T-helper 22 cell (primary cell): ENCODE measurements around the gene RASSF4.
"Not testable (repeated sequence)": the region's sequence is repeated elsewhere in the genome, so short reads cannot be mapped to it uniquely, and the experiment has no call there.

Experiments used
- DNase-seq: peaks from one replicate; pipeline ENCODE4 v3.0.0-alpha.2; 2020; ENCODE audit warnings: low read depth

RASSF4 gene

DNA sequence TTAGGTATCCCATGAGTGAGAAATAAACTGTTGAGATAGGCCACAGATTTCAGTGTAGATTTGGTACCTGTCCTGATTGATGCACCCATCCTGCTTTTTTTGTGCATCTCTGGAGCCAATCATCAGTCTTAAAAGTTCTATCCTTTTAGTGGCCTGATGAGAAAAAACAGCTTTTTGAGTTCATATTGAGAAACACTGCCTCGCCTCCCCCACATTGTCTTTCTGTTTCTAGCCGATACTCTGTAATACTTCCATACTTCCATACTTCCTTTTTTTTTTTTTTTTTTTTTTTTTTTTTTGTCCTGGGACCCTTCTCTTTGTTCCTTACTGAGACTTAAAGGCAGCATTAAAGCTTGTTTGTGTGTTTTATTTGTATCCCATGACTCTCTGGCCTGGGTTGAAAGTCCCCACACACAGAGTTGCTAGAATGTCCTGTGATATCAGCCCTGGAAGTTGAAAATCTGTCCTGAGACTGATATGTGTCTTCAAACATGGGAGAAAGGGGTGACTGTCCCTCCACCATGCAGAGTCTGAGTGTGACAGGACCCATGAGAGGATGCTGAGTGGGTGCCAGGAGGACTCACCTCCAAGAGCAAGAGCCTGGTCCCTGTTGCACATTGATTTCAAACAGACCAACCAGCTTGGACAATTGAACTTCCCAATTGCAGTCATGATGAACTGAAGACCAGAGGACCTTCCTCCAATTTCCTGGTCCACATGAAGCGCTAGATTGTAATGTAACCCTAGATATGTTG lies 46.9 kb downstream of the RASSF4 start:
- no peak for DNase-seq

DNA sequence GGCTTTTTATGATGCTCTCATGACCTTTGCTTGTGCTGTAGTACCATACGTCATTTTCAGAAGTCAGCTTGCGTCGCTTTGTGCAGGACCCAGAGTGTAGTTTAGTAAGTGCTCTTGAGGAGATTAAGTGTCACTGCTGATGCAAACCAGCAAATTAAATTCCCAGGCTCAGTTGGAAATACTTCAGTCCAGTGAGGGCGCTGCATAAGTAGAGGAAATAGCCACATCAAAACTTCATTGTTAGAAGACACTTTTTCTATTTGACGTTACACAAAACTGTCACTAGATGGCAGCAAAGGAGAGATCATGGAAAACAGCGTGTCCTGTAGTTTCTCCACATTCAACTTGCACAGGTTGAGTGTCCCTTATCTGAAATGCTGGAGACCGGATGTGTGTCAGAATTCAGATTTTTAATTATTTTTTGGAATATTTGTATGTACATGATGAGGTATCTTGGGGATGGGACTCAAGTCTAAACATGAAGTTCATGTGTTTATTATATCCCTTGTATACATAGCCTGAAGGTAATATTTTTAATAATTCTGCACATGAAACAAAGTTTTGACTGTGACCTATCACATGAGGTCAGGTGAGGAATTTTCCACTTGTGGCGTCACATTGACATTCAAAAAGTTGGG lies 49.0 kb downstream of the RASSF4 start:
- no peak for DNase-seq

DNA sequence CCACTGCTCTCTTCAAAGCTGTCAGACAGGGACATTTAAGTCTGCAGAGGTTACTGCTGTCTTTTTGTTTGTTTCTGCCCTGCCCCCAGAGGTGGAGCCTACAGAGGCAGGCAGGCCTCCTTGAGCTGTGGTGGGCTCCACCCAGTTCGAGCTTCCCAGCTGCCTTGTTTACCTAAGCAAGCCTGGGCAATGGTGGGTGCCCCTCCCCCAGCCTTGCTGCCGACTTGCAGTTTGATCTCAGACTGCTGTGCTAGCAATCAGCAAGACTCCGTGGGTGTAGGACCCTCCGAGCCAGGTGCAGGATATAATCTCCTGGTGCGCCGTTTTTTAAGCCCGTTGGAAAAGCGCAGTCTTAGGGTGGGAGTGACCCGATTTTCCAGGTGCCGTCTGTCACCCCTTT lies 55.0 kb downstream of the RASSF4 start:
- not testable (repeated sequence) for DNase-seq

DNA sequence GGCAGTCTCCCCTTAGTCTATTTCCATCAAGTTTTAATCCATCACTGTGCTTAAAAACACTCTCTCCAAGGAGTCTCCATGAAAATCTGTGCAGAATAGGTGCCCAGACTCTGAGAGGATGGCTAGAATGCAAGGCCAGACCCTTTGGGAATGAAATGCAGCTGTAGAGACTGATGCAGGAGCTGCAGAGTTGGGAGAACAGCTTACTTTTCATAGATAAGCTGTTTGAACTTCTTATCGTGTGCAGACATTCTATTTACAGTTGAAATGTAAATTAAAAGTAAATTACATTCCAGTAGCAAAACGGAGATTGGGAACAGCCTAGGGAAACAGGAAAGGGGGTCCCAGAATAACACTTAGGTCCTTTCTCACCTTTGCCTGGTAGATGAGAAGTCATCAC lies 56.0 kb downstream of the RASSF4 start:
- DNase-seq: no peak

DNA sequence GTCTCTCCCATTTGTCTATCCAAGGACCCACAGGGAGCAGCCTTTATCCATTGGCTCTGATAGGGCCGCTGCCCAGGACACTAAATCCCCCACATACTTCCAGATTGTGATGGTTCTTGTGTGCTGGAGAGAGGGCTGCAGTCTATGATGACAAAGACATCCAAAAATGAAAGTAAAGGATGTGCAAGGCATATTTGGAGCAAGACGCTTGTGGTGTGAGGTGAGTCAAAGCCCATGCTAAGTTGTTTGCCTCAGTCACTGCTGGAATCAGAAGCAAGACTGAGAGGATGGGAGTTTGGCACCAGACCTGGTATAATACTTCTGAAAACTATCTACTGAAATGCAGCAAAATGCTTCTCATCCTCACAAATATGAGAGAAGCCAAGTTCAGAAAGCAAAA lies 63.8 kb downstream of the RASSF4 start:
- no peak for DNase-seq

DNA sequence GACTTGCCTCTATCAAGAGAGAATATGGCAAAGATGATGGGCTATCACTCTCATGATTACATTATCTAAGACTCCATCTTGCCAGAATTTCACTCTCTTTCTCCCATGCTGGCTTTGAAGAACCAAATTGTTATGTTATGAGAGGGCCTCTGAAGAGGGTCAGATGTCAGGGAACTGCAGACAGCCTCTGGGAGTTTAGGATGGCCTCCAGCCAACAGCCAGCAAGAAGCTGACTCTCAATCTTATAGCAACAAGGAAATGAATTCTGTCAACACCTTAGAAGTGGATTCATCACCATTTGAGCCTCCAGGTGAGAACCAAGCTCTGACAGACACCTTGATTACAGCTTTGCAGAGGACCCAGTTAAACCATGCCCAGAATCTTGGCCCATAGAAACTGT lies 74.7 kb downstream of the RASSF4 start:
- DNase-seq: no peak

DNA sequence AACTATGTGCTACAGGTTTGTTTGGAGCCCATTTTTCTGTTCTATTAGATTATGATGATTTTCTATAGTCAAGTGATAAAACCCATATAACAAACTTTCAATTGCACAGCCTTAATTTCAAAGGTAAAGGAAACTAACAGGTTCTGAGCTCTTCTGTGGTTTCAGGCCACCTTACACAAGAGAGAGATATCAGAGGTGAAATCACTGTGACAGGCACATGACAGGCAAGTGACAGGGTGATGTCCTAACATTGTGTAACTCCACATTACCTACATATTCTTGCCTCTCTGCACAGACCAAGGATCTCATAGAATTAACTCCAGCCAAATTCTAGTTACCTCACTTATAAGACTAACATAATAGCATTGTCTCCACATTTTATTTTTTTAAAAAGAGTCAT lies 76.1 kb downstream of the RASSF4 start:
- no peak for DNase-seq

DNA sequence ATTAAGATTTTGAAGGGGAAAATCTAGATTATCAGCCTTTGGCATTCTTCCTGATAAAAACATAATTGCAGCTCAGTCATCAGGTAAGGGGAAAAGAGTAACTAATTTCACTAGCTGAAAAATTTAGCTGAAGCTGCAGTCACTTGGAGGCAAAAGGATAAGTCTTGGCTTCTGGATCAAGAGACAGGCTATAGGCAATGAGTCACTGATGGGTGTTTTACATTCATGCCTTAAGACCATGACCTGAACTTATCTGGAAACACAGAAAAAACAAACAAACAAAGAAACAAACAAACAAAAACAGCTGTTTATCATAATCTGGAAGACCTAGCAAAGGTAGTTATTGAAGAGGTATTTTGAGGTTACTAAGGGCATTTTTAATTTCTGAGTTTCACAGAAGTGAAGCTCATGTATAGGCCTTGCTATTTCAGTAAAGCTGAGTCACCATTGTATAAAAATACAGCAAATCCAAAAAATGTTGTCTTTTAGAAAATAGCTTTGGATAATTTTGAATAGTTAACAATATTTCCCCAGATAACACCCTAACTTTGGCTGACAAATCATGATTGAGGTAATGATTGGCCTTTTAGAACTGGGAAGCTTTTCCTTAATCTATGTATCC lies 81.4 kb downstream of the RASSF4 start:
- no peak for DNase-seq

DNA sequence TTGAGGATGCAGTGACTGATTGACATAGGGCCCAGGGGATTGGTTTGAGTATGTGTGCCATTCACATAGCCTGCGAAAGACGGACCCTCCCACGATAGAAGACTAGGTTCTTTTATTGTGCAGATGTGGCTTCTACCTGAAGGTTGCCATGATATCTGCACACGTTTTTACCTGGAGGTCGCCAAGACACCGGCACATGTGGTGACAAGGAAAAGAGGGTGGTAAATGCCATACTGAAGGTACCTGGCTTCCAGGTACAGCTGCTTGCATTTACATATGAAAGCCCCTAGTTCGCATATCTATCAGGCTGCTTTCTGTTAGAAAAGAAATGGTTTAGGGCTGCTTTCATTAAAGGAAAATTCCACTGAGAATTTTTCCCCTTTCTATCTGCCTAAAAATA lies 84.7 kb downstream of the RASSF4 start:
- no peak for DNase-seq
